HUDEP-2 (cell line): ENCODE results near the gene NCOA6.
"Not testable (repeated sequence)": the region's sequence is repeated elsewhere in the genome, so short reads cannot be mapped to it uniquely, and the experiment has no call there.

Experiments used
- DNase-seq, 76 experiments: peaks; one replicate each; lab custom pipeline; 2025; ENCODE audit not compliant: unreplicated experiment in 76 of 76; lab: John Stamatoyannopoulos, UW

The NCOA6 gene

DNA sequence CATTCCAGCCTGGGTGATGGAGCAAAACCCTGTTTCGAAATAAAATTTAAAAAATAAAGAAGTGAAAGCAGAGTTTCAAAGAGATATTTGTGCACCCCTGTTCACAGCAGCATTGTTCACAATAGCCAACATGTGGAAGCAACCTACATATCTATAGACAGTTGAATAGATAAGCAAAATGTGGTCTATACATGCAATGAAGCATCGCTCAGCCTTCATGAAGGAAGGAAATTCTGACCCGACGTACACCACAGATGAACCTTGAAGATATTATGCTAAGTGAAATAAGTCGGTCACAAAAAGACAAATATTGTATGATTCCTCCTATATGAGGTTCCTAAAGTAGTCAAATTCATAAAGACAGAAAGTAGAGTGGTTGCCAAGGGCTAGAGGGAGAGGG, 6.5 kb upstream of the NCOA6 start:
- peak in 8 of 76 experiments; percentile 6 to 16 (median 9) for DNase-seq

GRCh38 chr20:34829191-34829590, 3.7 kb upstream of the NCOA6 start:
- DNase-seq = no peak

GRCh38 chr20:34824806-34825529, 483 bp downstream of the NCOA6 start:
- DNase-seq = peak in 48 of 76 experiments; percentile 4 to 60 (median 34)

DNA sequence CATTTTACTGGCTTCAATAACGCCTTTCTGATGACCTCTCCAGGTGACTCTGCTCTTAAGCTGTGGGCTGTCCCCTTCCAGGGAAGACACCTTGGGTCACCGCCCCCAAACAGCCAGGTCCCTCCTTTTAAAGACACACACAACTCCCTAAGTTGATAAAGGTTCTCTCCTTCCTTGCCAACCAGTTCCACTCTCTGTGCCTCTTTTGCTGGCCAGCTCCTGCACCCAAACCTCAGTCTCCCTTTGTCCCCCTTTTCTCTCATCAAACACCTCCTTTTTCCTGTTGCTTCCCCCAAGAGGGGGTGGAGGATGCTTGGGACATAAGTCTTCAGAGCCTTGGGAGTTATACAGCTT, 1.0 kb downstream of the NCOA6 start:
- peak in 69 of 76 experiments; percentile 17 to 87 (median 60) for DNase-seq

DNA sequence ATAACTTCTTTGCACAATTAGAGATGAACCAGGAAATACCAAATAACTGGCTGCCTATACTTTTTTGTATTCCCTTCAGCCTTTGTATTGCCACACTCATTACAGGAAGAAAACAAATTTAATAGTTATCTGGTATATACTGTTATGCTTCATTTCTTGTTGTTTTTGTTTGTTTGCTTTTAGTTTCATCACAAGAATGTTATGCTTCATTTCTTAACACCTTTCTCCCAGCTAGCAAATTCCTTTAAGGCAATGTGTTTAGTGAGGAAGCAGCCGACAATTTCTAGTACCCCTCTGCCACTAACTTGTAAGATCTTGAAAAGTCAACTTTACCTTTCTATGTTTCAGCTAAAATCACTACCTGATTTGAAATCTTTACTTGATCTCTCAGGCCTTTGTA, 1.4 kb downstream of the NCOA6 start:
- no peak for DNase-seq

DNA sequence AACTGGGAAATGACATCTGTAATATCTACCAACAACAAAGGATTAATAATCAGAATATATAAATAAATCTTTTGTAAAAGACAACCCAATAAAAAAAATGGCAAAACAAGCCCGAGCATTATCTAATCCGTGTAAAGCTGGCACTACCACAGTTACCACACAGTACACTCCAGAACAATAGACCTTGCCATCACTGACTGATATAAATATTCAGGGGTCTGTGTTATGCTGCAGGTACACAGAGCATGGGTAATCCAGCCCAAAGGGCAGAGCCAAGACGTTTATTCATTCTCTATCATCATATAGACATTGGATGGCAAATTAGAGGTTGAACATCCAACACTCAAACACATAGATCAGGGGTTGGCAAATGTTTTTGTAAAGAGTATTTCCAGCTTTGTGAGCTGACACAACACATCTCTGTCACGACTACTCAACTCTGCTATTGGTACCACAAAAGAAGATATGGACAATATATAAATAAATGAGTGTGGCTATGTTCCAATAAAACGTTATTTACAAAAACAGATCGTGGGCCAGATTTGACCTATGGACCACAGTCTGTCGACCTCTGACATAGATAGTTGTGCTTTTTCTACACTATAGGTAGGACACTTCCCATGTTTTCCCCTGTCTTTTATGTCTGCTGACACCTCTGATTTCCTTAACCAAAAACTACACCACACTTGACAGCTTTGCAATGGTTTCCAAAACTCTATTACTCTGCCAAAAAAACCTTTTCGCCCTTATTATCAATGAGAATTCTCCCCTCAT, 4.5 kb downstream of the NCOA6 start:
- DNase-seq = no peak

GRCh38 chr20:34817801-34818200, 7.7 kb downstream of the NCOA6 start:
- no peak for DNase-seq

GRCh38 chr20:34817072-34817471, 8.4 kb downstream of the NCOA6 start:
- no peak for DNase-seq

DNA sequence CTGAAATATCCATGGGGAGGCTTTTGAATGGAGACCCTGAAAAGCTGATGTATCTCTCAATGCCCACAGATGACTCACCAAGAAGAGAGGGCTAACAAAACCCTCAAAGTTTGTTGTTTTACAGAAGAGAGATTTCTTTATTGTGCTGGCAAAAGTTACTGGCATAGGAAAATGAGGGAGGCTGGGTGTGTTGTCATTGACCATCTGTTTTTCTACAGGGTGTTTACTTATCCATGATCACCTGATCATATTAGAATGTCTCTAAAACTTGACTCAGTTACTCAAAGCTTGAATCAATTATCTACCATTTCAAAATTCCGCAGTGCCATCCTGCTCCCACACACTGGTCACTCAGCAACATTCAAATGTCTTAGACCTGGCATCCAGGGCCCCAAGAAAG, 9.8 kb downstream of the NCOA6 start:
- no peak for DNase-seq

DNA sequence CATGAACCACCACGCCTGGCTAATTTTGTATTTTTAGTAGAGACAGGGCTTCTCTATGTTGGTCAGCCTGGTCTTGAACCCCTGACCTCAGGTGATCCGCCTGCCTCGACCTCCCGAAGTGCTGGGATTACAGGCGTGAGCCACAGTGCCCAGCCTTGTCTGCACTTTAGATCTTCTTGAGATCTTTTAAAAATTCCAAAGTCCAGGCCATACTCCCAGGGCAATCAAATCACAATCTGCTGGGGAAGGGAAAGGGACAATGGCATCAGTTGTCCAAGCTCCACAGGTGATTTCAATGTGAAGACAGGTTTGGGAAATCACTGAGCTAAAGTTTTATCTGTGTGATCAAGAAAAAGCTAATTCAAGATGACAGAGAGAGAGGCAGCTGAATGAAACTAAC, 16.9 kb downstream of the NCOA6 start:
- DNase-seq = no peak

DNA sequence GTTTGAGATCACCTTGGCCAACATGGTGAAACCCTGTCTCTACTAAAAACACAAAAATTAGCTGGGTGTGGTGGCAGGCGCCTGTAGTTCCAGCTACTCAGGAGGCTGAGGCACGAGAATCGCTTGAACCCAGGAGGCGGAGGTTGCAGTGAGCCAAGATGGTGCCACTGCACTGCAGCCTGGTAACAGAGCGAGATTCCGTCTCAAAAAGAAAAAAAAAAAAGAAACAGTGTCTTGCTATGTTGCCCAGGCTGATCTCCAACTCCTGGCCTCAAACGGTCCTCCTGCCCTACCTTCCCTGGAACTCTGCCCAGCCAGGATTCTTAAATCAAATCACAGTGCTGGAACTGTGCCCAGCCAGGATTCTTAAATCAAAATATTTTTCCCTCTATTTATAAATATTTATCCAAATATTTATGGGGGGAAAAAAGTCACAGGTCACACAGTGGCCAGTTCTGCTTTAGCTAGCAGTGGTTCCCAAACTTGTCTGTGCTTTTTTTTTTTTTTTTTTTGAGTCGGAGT, 17.4 kb downstream of the NCOA6 start:
- DNase-seq = not testable (repeated sequence)

GRCh38 chr20:34806255-34806654, 19.2 kb downstream of the NCOA6 start:
- no peak for DNase-seq

DNA sequence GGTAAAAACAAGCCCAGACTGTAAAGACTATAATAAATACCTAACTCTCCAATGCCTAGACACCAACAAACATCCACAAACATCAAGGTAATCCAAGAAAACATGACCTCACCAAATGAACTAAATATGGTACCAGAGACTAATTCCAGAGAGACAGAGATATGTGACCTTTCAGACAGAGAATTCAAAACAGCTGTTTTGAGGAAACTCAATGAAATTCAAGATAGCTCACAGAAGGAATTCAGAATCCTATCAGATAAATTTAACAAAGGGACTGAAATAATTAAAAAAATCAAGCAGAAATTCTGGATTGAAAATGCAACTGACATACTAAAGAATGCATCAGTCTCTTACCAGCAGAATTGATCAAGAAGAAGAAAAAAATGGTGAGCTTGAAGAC, 26.6 kb downstream of the NCOA6 start:
- no peak for DNase-seq

DNA sequence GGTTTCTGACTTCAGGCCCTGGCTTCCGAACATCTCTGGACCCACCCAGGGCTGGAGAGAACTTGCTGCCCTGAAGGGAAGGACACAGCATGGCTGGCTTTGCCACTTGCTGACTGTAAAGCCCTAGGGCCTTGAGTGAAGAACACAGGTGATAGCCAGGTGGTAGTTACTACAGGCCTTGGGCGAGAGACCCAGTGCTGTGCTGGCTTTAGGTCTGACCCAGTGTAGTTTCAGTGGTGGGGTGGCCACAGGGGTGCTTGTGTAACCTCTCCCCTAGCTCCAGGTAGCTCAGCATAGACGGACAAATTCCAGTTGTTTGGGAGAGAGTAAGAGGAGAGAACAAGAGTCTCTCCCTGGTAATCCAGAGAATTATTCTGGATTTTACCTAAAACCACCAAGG, 27.1 kb downstream of the NCOA6 start:
- no peak for DNase-seq

GRCh38 chr20:34797012-34797995, 28.1 kb downstream of the NCOA6 start:
- no peak for DNase-seq

DNA sequence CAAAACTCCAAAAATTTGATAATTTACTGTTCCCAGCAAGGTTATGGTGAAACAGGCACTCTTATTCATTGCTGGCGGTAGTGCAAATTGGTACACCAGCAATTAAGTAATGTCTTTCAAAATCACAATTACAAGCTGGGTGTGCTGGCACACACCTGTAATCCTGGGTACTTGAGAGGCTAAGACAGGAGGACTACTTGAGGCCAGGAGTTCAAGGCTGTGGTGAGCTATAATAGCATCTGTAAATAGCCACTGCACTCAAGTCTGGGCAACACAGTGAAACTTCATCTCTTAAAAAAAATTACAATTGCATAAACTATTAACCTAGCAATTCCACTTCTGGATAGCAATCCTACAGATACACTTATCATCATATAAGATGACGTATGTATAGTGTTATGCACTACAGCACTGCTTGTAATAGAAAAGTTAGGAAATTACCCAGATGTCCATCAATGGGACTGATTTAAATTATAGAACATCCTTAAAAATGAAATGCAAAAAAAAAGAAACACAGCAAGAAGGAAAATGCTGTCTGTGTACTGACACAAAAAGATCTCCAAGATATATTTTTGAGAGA, 31.4 kb downstream of the NCOA6 start:
- no peak for DNase-seq

- no peak for DNase-seq
Observed at GRCh38 chr20:34792687-34793363, 32.6 kb downstream of the NCOA6 start.

GRCh38 chr20:34791289-34792020, 34.0 kb downstream of the NCOA6 start:
- no peak for DNase-seq

DNA sequence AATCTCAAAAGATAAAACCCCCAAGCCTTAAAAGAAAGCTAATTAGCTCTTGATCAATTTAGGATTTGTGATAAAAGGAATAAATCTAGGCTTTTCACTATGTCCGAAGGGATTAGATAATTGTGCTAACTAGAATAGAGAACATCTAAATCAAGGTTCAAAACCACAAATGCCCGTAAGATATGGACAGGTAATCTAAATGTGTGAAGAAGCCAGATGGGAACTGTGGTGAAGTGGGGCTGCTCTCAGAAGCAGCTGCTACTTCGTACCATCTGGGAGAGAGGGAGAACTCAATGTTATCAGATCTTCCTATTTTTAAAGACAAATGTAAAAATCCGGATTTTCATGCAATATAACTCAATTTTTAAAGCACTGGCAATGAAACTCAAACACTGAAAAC, 44.2 kb downstream of the NCOA6 start:
- DNase-seq = no peak
